ENCODE results near the gene STARD6.
"Not testable (repeated sequence)": the region's sequence is repeated elsewhere in the genome, so short reads cannot be mapped to it uniquely, and the experiment has no call there.

The STARD6 gene

GRCh38 chr18:54303408-54303807, 54.2 kb downstream of the STARD6 start:
- Histone ChIP-seq H3K36me3 (ENCODE audit: control insufficient read depth, insufficient read depth, low read length) (no peaks in the 10 kb centered on the region), H3K27me3 (replicated peaks; ENCODE audit: control insufficient read depth, insufficient read depth, low read length, poor library complexity, severe bottlenecking) (no peaks in the 10 kb centered on the region), H3K27ac (ENCODE audit: insufficient read depth, low read length, poor library complexity, severe bottlenecking) (no peak overlapping the region), H3K4me1 (ENCODE audit: control insufficient read depth, insufficient read depth, low read length, poor library complexity, severe bottlenecking) (no peaks in the 10 kb centered on the region), H3K9me3 (ENCODE audit: control insufficient read depth, low read length) (no peaks in the 10 kb centered on the region), H3K4me3 (ENCODE audit: insufficient read depth, low read depth, low read length, poor library complexity, severe bottlenecking) (no peak overlapping the region)
- DNase-seq: no peak

- DNase-seq; H3K4me1 ChIP-seq (ENCODE audit: control insufficient read depth, insufficient read depth, low read length, poor library complexity, severe bottlenecking); H3K36me3 ChIP-seq (ENCODE audit: control insufficient read depth, insufficient read depth, low read length); H3K4me3 ChIP-seq (ENCODE audit: insufficient read depth, low read depth, low read length, poor library complexity, severe bottlenecking); H3K27ac ChIP-seq (ENCODE audit: insufficient read depth, low read length, poor library complexity, severe bottlenecking); H3K27me3 ChIP-seq (replicated peaks; ENCODE audit: control insufficient read depth, insufficient read depth, low read length, poor library complexity, severe bottlenecking); H3K9me3 ChIP-seq (ENCODE audit: control insufficient read depth, low read length): not testable (repeated sequence)
Observed at GRCh38 chr18:54298991-54299390, 58.7 kb downstream of the STARD6 start.

- Histone ChIP-seq H3K36me3 (ENCODE audit: control insufficient read depth, insufficient read depth, low read length) (peaks cover 8% of the 10 kb centered on the region), H3K4me3 (ENCODE audit: insufficient read depth, low read depth, low read length, poor library complexity, severe bottlenecking) (no peak overlapping the region), H3K4me1 (ENCODE audit: control insufficient read depth, insufficient read depth, low read length, poor library complexity, severe bottlenecking) (no peaks in the 10 kb centered on the region), H3K9me3 (ENCODE audit: control insufficient read depth, low read length) (no peaks in the 10 kb centered on the region), H3K27me3 (replicated peaks; ENCODE audit: control insufficient read depth, insufficient read depth, low read length, poor library complexity, severe bottlenecking) (no peaks in the 10 kb centered on the region), H3K27ac (ENCODE audit: insufficient read depth, low read length, poor library complexity, severe bottlenecking) (no peak overlapping the region)
- DNase-seq: no peak
Observed at GRCh38 chr18:54296062-54296461, 61.6 kb downstream of the STARD6 start.

- no peak overlapping the region for H3K27ac ChIP-seq (ENCODE audit: insufficient read depth, low read length, poor library complexity, severe bottlenecking)
- no peak overlapping the region for H3K4me3 ChIP-seq (ENCODE audit: insufficient read depth, low read depth, low read length, poor library complexity, severe bottlenecking)
- H3K36me3 ChIP-seq (ENCODE audit: control insufficient read depth, insufficient read depth, low read length): peaks cover 8% of the 10 kb centered on the region
- no peak for DNase-seq
- H3K27me3 ChIP-seq (replicated peaks; ENCODE audit: control insufficient read depth, insufficient read depth, low read length, poor library complexity, severe bottlenecking): no peaks in the 10 kb centered on the region
- no peaks in the 10 kb centered on the region for H3K4me1 ChIP-seq (ENCODE audit: control insufficient read depth, insufficient read depth, low read length, poor library complexity, severe bottlenecking)
- H3K9me3 ChIP-seq (ENCODE audit: control insufficient read depth, low read length): no peaks in the 10 kb centered on the region
Observed at GRCh38 chr18:54294274-54294673, 63.4 kb downstream of the STARD6 start.

- no peaks in the 10 kb centered on the region for H3K9me3 ChIP-seq (ENCODE audit: control insufficient read depth, low read length)
- H3K4me1 ChIP-seq (ENCODE audit: control insufficient read depth, insufficient read depth, low read length, poor library complexity, severe bottlenecking): no peaks in the 10 kb centered on the region
- no peak overlapping the region for H3K4me3 ChIP-seq (ENCODE audit: insufficient read depth, low read depth, low read length, poor library complexity, severe bottlenecking)
- peaks cover 20% of the 10 kb centered on the region for H3K36me3 ChIP-seq (ENCODE audit: control insufficient read depth, insufficient read depth, low read length)
- H3K27me3 ChIP-seq (replicated peaks; ENCODE audit: control insufficient read depth, insufficient read depth, low read length, poor library complexity, severe bottlenecking): no peaks in the 10 kb centered on the region
- DNase-seq: peak; percentile 17 to 36 (median 20)
- H3K27ac ChIP-seq (ENCODE audit: insufficient read depth, low read length, poor library complexity, severe bottlenecking): peak overlapping the region; percentile 26
Observed at GRCh38 chr18:54284981-54285785, 72.5 kb downstream of the STARD6 start.

GRCh38 chr18:54284535-54284934, 73.1 kb downstream of the STARD6 start:
- H3K9me3 ChIP-seq (ENCODE audit: control insufficient read depth, low read length): no peaks in the 10 kb centered on the region
- H3K4me1 ChIP-seq (ENCODE audit: control insufficient read depth, insufficient read depth, low read length, poor library complexity, severe bottlenecking): no peaks in the 10 kb centered on the region
- H3K27me3 ChIP-seq (replicated peaks; ENCODE audit: control insufficient read depth, insufficient read depth, low read length, poor library complexity, severe bottlenecking): no peaks in the 10 kb centered on the region
- H3K27ac ChIP-seq (ENCODE audit: insufficient read depth, low read length, poor library complexity, severe bottlenecking): no peak overlapping the region
- H3K4me3 ChIP-seq (ENCODE audit: insufficient read depth, low read depth, low read length, poor library complexity, severe bottlenecking): no peak overlapping the region
- DNase-seq: no peak
- peaks cover 24% of the 10 kb centered on the region for H3K36me3 ChIP-seq (ENCODE audit: control insufficient read depth, insufficient read depth, low read length)

GRCh38 chr18:54280220-54280569, 77.5 kb downstream of the STARD6 start:
- Histone ChIP-seq H3K36me3 (ENCODE audit: control insufficient read depth, insufficient read depth, low read length) (peaks cover 12% of the 10 kb centered on the region), H3K4me3 (ENCODE audit: insufficient read depth, low read depth, low read length, poor library complexity, severe bottlenecking) (no peak overlapping the region)

GRCh38 chr18:54279477-54280219, 78.0 kb downstream of the STARD6 start:
- Histone ChIP-seq H3K27me3 (replicated peaks; ENCODE audit: control insufficient read depth, insufficient read depth, low read length, poor library complexity, severe bottlenecking) (no peaks in the 10 kb centered on the region), H3K27ac (ENCODE audit: insufficient read depth, low read length, poor library complexity, severe bottlenecking) (no peak overlapping the region), H3K4me1 (ENCODE audit: control insufficient read depth, insufficient read depth, low read length, poor library complexity, severe bottlenecking) (no peaks in the 10 kb centered on the region), H3K36me3 (ENCODE audit: control insufficient read depth, insufficient read depth, low read length) (peaks cover 12% of the 10 kb centered on the region), H3K4me3 (ENCODE audit: insufficient read depth, low read depth, low read length, poor library complexity, severe bottlenecking) (no peak overlapping the region), H3K9me3 (ENCODE audit: control insufficient read depth, low read length) (no peaks in the 10 kb centered on the region)
- DNase-seq: no peak

More at GRCh38 chr18:54280220-54280569, 77.5 kb downstream of the STARD6 start:
- Histone ChIP-seq H3K4me1 (ENCODE audit: control insufficient read depth, insufficient read depth, low read length, poor library complexity, severe bottlenecking) (no peaks in the 10 kb centered on the region), H3K27ac (ENCODE audit: insufficient read depth, low read length, poor library complexity, severe bottlenecking) (no peak overlapping the region), H3K27me3 (replicated peaks; ENCODE audit: control insufficient read depth, insufficient read depth, low read length, poor library complexity, severe bottlenecking) (no peaks in the 10 kb centered on the region), H3K9me3 (ENCODE audit: control insufficient read depth, low read length) (no peaks in the 10 kb centered on the region)
- DNase-seq: no peak

GRCh38 chr18:54278615-54279014, 79.0 kb downstream of the STARD6 start:
- no peak overlapping the region for H3K4me3 ChIP-seq (ENCODE audit: insufficient read depth, low read depth, low read length, poor library complexity, severe bottlenecking)
- peaks cover 8% of the 10 kb centered on the region for H3K36me3 ChIP-seq (ENCODE audit: control insufficient read depth, insufficient read depth, low read length)
- H3K4me1 ChIP-seq (ENCODE audit: control insufficient read depth, insufficient read depth, low read length, poor library complexity, severe bottlenecking): no peaks in the 10 kb centered on the region
- H3K27me3 ChIP-seq (replicated peaks; ENCODE audit: control insufficient read depth, insufficient read depth, low read length, poor library complexity, severe bottlenecking): no peaks in the 10 kb centered on the region
- no peaks in the 10 kb centered on the region for H3K9me3 ChIP-seq (ENCODE audit: control insufficient read depth, low read length)
- H3K27ac ChIP-seq (ENCODE audit: insufficient read depth, low read length, poor library complexity, severe bottlenecking): no peak overlapping the region
- DNase-seq: no peak

GRCh38 chr18:54277899-54278298, 79.8 kb downstream of the STARD6 start:
- no peak for DNase-seq
- Histone ChIP-seq H3K27me3 (replicated peaks; ENCODE audit: control insufficient read depth, insufficient read depth, low read length, poor library complexity, severe bottlenecking) (no peaks in the 10 kb centered on the region), H3K27ac (ENCODE audit: insufficient read depth, low read length, poor library complexity, severe bottlenecking) (no peak overlapping the region), H3K9me3 (ENCODE audit: control insufficient read depth, low read length) (no peaks in the 10 kb centered on the region), H3K4me1 (ENCODE audit: control insufficient read depth, insufficient read depth, low read length, poor library complexity, severe bottlenecking) (no peaks in the 10 kb centered on the region), H3K36me3 (ENCODE audit: control insufficient read depth, insufficient read depth, low read length) (peaks cover 8% of the 10 kb centered on the region), H3K4me3 (ENCODE audit: insufficient read depth, low read depth, low read length, poor library complexity, severe bottlenecking) (no peak overlapping the region)

Data from effector memory CD4-positive, alpha-beta T cell (primary cell).